GM10847 (cell line): Measurements from ENCODE around the gene AKAP12.

ENCODE experiments used
- POLR2A ChIP-seq: IDR thresholded peaks from 2 replicates; pipeline ENCODE4 v1.6.1; 2011; ENCODE audit not compliant: insufficient read length; ENCODE audit errors: extremely low read depth

AKAP12 gene

DNA sequence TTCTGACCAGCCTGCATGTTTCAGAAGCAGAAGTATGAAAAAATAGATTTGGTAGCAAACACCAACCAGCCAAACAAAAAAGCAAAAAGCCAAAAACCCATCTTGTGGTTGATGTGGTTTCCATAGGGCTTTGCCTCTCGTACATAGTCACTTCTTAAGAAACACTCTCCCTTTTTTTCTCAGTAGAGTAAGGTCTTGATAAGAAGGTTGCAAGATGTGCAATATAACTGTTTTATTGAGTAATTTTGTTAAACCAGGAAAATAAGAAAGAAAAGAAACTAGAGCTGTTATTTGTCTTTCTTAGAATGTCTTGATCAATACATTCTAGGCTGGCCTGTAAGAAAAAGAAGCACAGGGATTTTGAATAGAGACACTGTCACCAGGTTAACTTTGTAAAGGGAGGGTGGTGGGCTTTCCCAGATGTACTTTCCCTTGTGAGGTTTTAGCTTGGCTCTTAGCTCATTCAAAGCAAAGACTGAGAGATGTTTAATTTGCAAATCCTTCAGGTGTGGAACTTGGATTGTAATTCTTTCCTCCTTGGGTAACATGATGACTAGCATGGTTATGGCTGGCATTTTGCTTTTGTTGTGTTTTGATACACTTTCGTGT, 49.7 kb downstream of the AKAP12 start:
- TF ChIP-seq POLR2A, result no peak

DNA sequence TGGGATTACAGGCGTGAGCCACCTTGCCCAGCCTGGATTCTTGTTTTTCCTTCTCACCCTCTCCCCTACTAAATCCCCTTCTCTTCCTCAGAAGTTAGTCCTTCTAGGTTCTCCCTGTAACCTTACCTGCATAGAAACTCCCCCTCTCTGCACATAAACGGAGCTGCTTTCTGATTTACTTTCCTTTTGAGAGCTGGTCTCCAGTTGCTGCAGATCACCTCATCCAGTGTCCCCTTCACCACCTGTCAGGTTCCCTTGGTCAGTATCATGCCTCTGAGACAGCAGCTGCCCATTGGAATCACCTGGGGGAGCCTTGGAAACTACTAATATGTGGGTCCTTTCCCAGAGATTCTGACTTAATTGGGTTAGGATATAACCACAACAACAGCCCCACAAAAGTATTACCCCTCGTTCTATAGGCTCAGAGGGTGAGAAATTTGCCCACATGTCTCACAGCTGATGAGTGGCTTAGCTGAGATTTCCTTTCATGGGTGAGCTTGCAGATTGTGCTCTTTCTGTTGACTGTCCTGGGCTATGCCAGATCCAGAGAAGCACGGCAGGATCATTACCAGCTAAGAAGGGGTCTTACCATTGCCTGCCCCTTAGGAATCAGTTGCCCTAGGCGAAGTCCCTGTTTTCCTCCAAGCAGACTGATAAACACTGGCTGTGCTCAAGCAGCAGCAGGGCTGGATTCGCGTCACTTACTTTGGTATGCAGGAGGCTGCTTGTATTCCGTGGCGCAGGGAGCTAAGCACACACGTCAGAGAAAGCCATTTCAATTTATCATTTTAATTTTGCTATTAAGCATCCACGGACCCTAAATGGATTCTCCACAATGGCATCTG, 51.3 kb downstream of the AKAP12 start:
- TF ChIP-seq POLR2A, result no peak

GRCh38 chr6:151291722-151292059, 51.9 kb downstream of the AKAP12 start:
- TF ChIP-seq POLR2A, result no peak

GRCh38 chr6:151292974-151293687, 53.4 kb downstream of the AKAP12 start:
- no peak for TF ChIP-seq POLR2A

DNA sequence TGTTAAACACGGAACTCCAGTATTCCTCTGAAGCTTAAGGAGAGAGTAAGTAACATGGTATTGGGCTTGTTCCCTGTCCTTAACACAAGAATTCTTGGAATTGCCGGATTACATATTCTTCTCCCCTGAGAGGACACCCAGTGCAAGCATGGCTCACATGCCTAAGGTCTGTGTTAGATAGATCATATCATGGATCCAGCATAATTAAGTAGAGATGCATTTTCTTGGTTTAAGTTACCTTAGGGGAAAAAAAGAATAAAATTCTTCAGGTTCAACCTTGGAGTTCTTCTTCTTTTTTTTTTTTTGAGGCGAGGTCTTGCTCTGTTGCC, 53.9 kb downstream of the AKAP12 start:
- no peak for TF ChIP-seq POLR2A

GRCh38 chr6:151294561-151295101, 54.9 kb downstream of the AKAP12 start:
- no peak for TF ChIP-seq POLR2A

GRCh38 chr6:151297886-151298285, 58.1 kb downstream of the AKAP12 start:
- no peak for TF ChIP-seq POLR2A

GRCh38 chr6:151299011-151299410, 59.2 kb downstream of the AKAP12 start:
- TF ChIP-seq POLR2A, result no peak

- TF ChIP-seq POLR2A, result no peak
Observed at GRCh38 chr6:151300267-151300991, 60.7 kb downstream of the AKAP12 start.

DNA sequence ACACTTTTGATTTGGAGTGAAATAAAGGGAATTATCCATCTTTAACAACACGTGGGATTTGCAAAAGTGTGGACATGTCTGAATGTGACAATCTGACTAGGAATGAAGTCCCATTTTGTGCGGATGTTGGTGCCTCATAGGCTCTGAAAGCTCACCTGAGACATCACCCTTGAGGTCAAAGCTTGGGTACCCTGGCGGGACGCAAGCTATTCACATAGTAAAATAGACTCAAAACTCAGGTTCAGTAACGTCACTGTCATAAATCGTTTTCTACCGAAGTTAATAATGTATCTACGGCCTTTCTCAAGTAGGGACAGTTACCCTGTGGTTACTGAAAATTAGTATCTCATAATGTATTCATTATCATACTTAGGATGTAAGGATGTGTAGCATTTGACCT, 61.8 kb downstream of the AKAP12 start:
- no peak for TF ChIP-seq POLR2A

- no peak for TF ChIP-seq POLR2A
Observed at GRCh38 chr6:151303231-151303630, 63.5 kb downstream of the AKAP12 start.

DNA sequence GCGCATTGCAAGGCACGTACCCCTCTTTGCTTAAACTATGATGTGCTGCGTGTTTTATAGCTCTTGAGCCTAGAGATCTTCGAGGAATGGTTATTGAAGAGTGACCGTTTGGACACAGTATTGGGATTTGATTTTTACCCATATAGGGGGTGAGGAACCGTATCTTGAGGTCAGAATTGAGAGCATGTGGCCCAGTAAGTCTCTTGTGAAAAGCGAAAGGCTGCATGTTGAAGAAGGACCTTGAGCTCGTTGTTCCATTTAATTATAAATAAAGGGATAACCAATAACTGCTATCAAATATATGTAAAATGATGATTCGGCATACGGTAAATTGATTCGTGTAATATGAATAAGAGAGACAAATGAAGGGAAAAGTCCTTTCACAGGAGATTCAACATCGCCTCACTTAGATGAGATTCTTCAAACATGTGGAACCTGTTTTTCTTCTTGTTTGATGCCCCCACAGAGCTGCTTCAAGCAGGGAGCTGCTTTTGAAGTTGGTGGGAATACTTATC, 66.6 kb downstream of the AKAP12 start:
- TF ChIP-seq POLR2A, result no peak

GRCh38 chr6:151307501-151307900, 67.7 kb downstream of the AKAP12 start:
- no peak for TF ChIP-seq POLR2A

DNA sequence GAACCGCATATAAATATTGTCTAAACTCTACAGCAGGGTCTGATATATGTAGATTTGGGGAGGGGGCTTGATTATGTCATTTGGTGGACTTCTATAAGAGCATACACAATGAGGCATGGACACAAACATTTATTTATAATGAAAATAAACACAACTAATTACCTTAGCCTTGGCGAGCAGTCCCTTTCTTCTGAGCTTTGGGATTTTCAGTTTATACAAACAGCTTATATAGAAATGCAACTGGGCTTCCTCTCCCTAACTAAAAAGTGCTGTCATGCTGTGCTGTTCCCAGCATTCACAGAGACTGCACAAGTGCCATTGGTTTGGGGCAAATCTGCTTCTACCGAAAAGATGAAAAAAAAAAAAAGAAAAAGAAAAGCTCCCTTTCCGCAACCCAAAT, 69.9 kb downstream of the AKAP12 start:
- no peak for TF ChIP-seq POLR2A

GRCh38 chr6:151310279-151310678, 70.5 kb downstream of the AKAP12 start:
- TF ChIP-seq POLR2A, result no peak

DNA sequence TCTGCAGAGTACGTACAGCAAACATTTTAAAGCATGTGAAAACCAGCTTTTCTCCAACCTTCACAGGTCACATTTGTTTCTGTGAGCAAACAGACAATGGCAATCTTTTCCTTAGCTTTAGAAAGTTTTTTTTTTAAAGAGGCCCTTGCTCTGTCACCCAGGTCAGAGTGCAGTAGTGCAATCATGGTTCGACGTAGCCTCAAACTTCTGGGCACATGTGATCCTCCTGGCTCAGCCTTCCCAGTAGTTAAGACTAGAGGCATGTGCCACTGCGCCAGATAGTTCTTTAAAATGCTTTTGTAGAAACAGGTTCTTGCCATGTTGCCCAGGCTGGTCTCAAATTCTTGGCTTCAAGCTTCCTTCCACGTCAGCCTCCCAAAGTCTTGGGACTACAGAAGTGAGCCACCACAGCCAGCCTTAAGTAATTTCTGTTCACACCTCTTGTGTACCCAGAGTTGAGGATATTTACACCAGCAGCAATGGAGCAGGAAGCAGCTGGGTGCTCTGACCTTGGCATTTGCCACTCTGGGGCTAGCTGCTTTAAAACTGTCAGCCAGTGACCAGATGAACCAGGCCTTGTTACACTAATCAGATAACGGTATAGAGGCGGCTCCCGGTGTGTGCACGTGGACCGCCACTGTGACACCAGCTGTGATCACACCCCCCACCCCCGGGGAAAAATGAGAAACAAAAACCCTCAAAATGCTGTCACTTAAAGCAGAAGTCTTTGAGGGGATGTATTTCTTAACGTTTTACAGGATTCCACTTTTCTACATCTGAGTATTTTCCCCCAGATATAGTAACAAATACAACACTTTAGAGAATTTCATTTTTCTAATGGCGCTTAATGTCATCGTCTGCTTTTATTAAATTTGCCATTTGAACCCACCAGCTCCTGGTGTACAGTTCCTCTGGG, 71.3 kb downstream of the AKAP12 start:
- no peak for TF ChIP-seq POLR2A
